Stimulated activated CD8-positive, alpha-beta memory T cell treated with anti-CD3 and anti-CD28 coated beads, Interleukin-2, amount 100 ng/mL, for 1 hour (primary cell): ENCODE measurements around the gene GRIN2A.

Experiments used
- DNase-seq, 2 donors: peaks; one replicate each; pipeline ENCODE4 v3.0.0-alpha.2; 2020; ENCODE audit warnings: low read depth in 2 of 2

GRIN2A gene

GRCh38 chr16:10031955-10032354, 150.3 kb downstream of the GRIN2A start:
- DNase-seq: no peak

- DNase-seq: no peak
Measured at GRCh38 chr16:10031473-10031872, 150.8 kb downstream of the GRIN2A start.

- DNase-seq: no peak
Measured at GRCh38 chr16:10028644-10029043, 153.6 kb downstream of the GRIN2A start.

- no peak for DNase-seq
Measured at GRCh38 chr16:10027553-10027952, 154.7 kb downstream of the GRIN2A start.

- DNase-seq: no peak
Measured at GRCh38 chr16:10026593-10026992, 155.6 kb downstream of the GRIN2A start.

GRCh38 chr16:10022098-10022497, 160.1 kb downstream of the GRIN2A start:
- DNase-seq: no peak

- no peak for DNase-seq
Measured at GRCh38 chr16:10020866-10021265, 161.4 kb downstream of the GRIN2A start.

- no peak for DNase-seq
Measured at GRCh38 chr16:10016752-10017151, 165.5 kb downstream of the GRIN2A start.

- no peak for DNase-seq
Measured at GRCh38 chr16:10015397-10015796, 166.8 kb downstream of the GRIN2A start.

GRCh38 chr16:10013774-10014173, 168.5 kb downstream of the GRIN2A start:
- DNase-seq: no peak

GRCh38 chr16:10013364-10013763, 168.9 kb downstream of the GRIN2A start:
- DNase-seq: no peak

- DNase-seq: no peak
Measured at GRCh38 chr16:10009684-10010083, 172.5 kb downstream of the GRIN2A start.

- DNase-seq: no peak
Measured at GRCh38 chr16:10003486-10003885, 178.7 kb downstream of the GRIN2A start.

GRCh38 chr16:10001258-10001775, 180.9 kb downstream of the GRIN2A start:
- no peak for DNase-seq

- DNase-seq: no peak
Measured at GRCh38 chr16:9996221-9996620, 186.0 kb downstream of the GRIN2A start.

- DNase-seq: no peak
Measured at GRCh38 chr16:9992441-9992840, 189.8 kb downstream of the GRIN2A start.

- DNase-seq: no peak
Measured at GRCh38 chr16:9980981-9981380, 201.2 kb downstream of the GRIN2A start.

GRCh38 chr16:9978160-9978725, 204.0 kb downstream of the GRIN2A start:
- no peak for DNase-seq

GRCh38 chr16:9977333-9977897, 204.8 kb downstream of the GRIN2A start:
- no peak for DNase-seq

- DNase-seq: no peak
Measured at GRCh38 chr16:9976601-9977000, 205.6 kb downstream of the GRIN2A start.

- no peak for DNase-seq
Measured at GRCh38 chr16:9971907-9972306, 210.3 kb downstream of the GRIN2A start.

GRCh38 chr16:9970796-9971195, 211.4 kb downstream of the GRIN2A start:
- no peak for DNase-seq

- DNase-seq: no peak
Measured at GRCh38 chr16:9970244-9970643, 212.0 kb downstream of the GRIN2A start.

- no peak for DNase-seq
Measured at GRCh38 chr16:9969580-9969979, 212.6 kb downstream of the GRIN2A start.
